ENCODE results near the gene PHACTR2.
"Not testable (repeated sequence)": the region's sequence is repeated elsewhere in the genome, so short reads cannot be mapped to it uniquely, and the experiment has no call there.

Gene PHACTR2

GRCh38 chr6:143864234-143864633, 186.5 kb downstream of the PHACTR2 start, which contains the start of gene ZC2HC1B:
Gene ZC2HC1B (plus strand): TSS chr6:143864474. CDS start chr6:143864540, 66 bp downstream.
- DNase-seq (ENCODE audit: low spot score), result no peak

GRCh38 chr6:143867236-143867635, 189.5 kb downstream of the PHACTR2 start:
- no peak for DNase-seq (ENCODE audit: low spot score)

- DNase-seq (ENCODE audit: low spot score), result not testable (repeated sequence)
These were observed 191.0 kb downstream of the PHACTR2 start for GRCh38 chr6:143868808-143869207.

- DNase-seq (ENCODE audit: low spot score), result not testable (repeated sequence)
These were observed 193.5 kb downstream of the PHACTR2 start for GRCh38 chr6:143871202-143871730.

- DNase-seq (ENCODE audit: low spot score), result no peak
These were observed 194.4 kb downstream of the PHACTR2 start for GRCh38 chr6:143872201-143872600.

GRCh38 chr6:143873600-143873999, 195.8 kb downstream of the PHACTR2 start:
- not testable (repeated sequence) for DNase-seq (ENCODE audit: low spot score)

- DNase-seq (ENCODE audit: low spot score), result not testable (repeated sequence)
These were observed 196.7 kb downstream of the PHACTR2 start for GRCh38 chr6:143874503-143874902.

GRCh38 chr6:143877584-143878271, 200.0 kb downstream of the PHACTR2 start:
- no peak for DNase-seq (ENCODE audit: low spot score)

GRCh38 chr6:143878272-143878760, 200.6 kb downstream of the PHACTR2 start:
- DNase-seq (ENCODE audit: low spot score), result no peak

GRCh38 chr6:143880412-143880811, 202.6 kb downstream of the PHACTR2 start:
- DNase-seq (ENCODE audit: low spot score), result no peak

Measured in ecto neural progenitor cell (in vitro differentiated cells).